Measurements from ENCODE around the gene TREML2. TPM values are rescaled to one million over a fixed set of nuclear protein-coding genes. Genes with fewer than 3 reads are reported as not detected.

TREML2 gene
- total RNA-seq, 2 donors from 2014 or later: not detected

GRCh38 chr6:41184761-41185160, 16.2 kb downstream of the TREML2 start:
- ATAC-seq (no peak), DNase-seq (no peak)
- Histone ChIP-seq H3K4me1 (no peaks in the 10 kb centered on the region), H3K36me3 (replicated peaks in 1 of 2; ENCODE audit: insufficient read depth in 1 of 2, low read depth in 2 of 2) (no peaks in the 10 kb centered on the region), H3K27ac (no peak overlapping the region), H3K9me3 (no peaks in the 10 kb centered on the region), H3K27me3 (no peaks in the 10 kb centered on the region), H3K4me3 (no peak overlapping the region)
- no peak for TF ChIP-seq POLR2A (IDR thresholded peaks at IDR 0.05)
- no peak for TF ChIP-seq CTCF (IDR thresholded peaks at IDR 0.05)
- 68 to 81% methylated on average over 7 of the region's 7 CpGs for WGBS, 2 donors
- intact Hi-C loops (cut with DNase I): no loop called here

- Histone ChIP-seq H3K27me3 (no peaks in the 10 kb centered on the region), H3K27ac (peak overlapping the region in 1 of 4 donors; percentile 62), H3K9me3 (no peaks in the 10 kb centered on the region), H3K4me3 (no peak overlapping the region), H3K36me3 (replicated peaks in 1 of 2; ENCODE audit: insufficient read depth in 1 of 2, low read depth in 2 of 2) (no peaks in the 10 kb centered on the region), H3K4me1 (no peaks in the 10 kb centered on the region)
- DNase-seq: peak; percentile 26 to 60 (median 40)
- TF ChIP-seq CTCF (IDR thresholded peaks at IDR 0.05): peak; percentile 8 to 59 (median 41)
- no peak for TF ChIP-seq POLR2A (IDR thresholded peaks at IDR 0.05)
- intact Hi-C loops (cut with DNase I): no loop called here
- WGBS, 2 donors: 60 to 69% methylated on average over 4 of the region's 4 CpGs
- peak; percentile 56 for ATAC-seq
Measured at GRCh38 chr6:41182069-41183034, 18.6 kb downstream of the TREML2 start.

GRCh38 chr6:41181566-41181965, 19.4 kb downstream of the TREML2 start:
- no peak for DNase-seq
- no peaks in the 10 kb centered on the region for H3K4me1 ChIP-seq
- H3K27me3 ChIP-seq: no peaks in the 10 kb centered on the region
- H3K27ac ChIP-seq: no peak overlapping the region
- no peak for ATAC-seq
- WGBS, 2 donors: 63 to 75% methylated on average over 1 of the region's 1 CpG
- intact Hi-C loops (cut with DNase I): no loop called here
- H3K36me3 ChIP-seq (replicated peaks in 1 of 2; ENCODE audit: insufficient read depth in 1 of 2, low read depth in 2 of 2): no peaks in the 10 kb centered on the region
- TF ChIP-seq CTCF (IDR thresholded peaks at IDR 0.05) (no peak), POLR2A (IDR thresholded peaks at IDR 0.05) (no peak)
- no peaks in the 10 kb centered on the region for H3K9me3 ChIP-seq
- H3K4me3 ChIP-seq: no peak overlapping the region

GRCh38 chr6:41179163-41179562, 21.8 kb downstream of the TREML2 start:
- H3K27me3 ChIP-seq: no peaks in the 10 kb centered on the region
- WGBS, 2 donors: 40 to 54% methylated on average over 4 of the region's 4 CpGs

More at GRCh38 chr6:41179163-41179562, 21.8 kb downstream of the TREML2 start:
- H3K4me3 ChIP-seq: no peak overlapping the region
- no peaks in the 10 kb centered on the region for H3K4me1 ChIP-seq
- H3K27ac ChIP-seq: no peak overlapping the region
- H3K36me3 ChIP-seq (replicated peaks in 1 of 2; ENCODE audit: insufficient read depth in 1 of 2, low read depth in 2 of 2): no peaks in the 10 kb centered on the region
- DNase-seq (no peak), ATAC-seq (no peak)
- TF ChIP-seq POLR2A (IDR thresholded peaks at IDR 0.05) (no peak), CTCF (IDR thresholded peaks at IDR 0.05) (no peak)
- intact Hi-C loops (cut with DNase I): no loop called here
- H3K9me3 ChIP-seq: no peaks in the 10 kb centered on the region
